Amygdala (tissue), 56 donors: ENCODE data around the gene MEIOB.
A peak's percentile ranks its signal among the peaks of the same experiment; 100 is the strongest.
"Not testable (repeated sequence)": the region's sequence is repeated elsewhere in the genome, so short reads cannot be mapped to it uniquely, and the experiment has no call there.

ENCODE experiments used
- DNase-seq, 56 donors: peaks; one replicate each; lab custom pipeline; 2025; lab: John Stamatoyannopoulos, UW

The MEIOB gene

GRCh38 chr16:1907226-1907860, 35.4 kb upstream of the MEIOB start:
- no peak for DNase-seq

DNA sequence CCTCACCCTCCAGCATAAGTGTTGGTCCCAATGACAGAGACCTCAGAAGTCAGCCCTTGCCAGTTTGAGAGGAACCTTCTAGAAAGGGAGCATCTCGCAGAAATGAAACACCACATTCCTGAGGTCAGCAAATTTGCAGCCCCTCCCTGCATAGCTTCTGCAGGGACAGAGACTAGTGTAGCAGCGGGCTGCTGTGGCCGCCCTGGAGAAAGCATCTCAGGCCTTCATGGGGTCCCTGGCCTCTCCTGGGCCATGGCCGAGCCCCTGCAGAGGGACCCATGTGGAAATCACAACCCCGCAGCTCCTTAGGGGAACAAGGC, 34.8 kb upstream of the MEIOB start:
- DNase-seq = no peak

GRCh38 chr16:1906055-1906845, 34.3 kb upstream of the MEIOB start:
- no peak for DNase-seq

GRCh38 chr16:1903845-1904840, 32.2 kb upstream of the MEIOB start:
- no peak for DNase-seq

- DNase-seq = no peak
These were observed 31.2 kb upstream of the MEIOB start for GRCh38 chr16:1903220-1903574.

DNA sequence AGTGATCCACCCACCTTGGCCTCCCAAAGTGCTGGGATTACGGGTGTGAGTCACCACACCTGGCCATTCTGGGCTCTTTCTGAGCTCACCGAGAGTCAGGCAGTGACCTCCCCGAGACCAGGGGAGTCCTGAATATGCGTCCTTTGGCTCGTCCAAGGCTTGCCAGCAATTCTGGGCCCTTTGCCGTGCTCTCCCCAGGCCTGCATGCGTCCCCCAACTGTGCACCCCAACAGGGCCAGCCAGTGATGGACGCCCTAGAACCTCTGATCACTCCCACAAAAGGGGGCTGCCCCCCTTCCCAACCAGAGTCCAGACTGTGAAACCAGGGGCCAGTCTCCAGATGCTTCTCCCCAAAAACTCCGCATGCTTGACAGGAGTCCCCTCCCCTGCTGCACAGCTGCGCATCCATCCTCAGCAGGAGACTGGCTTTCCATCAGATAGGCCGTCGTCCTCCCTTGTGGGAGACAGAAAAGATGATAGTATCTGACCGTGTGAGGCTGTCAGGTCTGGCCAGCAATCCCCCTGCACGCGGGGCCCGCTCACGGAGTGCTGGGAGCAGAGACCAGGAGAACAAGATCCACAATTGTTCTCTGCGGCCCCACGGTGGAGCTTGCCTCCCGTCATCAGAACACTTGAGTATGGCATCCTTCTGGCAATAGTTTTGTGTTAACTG, 30.7 kb upstream of the MEIOB start:
- no peak for DNase-seq

DNA sequence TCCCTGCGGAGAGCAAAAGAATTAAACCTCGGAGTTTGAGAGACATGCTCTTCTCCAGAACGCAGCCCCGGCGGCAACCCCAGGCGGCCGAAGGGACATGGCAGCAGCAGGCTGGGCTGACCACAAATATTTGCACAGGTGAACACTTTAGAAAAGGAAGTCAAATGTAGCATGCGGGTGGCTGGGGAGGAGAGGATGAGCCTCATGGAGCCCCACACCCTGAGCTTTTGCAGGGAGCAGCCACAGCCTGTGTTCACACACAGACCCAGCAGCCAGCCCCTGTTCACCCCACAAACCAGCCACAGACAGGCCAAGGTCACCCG, 28.4 kb upstream of the MEIOB start:
- no peak for DNase-seq

GRCh38 chr16:1899641-1900451, 27.9 kb upstream of the MEIOB start:
- no peak for DNase-seq

- DNase-seq = not testable (repeated sequence)
These were observed 25.7 kb upstream of the MEIOB start for GRCh38 chr16:1897692-1898091.

DNA sequence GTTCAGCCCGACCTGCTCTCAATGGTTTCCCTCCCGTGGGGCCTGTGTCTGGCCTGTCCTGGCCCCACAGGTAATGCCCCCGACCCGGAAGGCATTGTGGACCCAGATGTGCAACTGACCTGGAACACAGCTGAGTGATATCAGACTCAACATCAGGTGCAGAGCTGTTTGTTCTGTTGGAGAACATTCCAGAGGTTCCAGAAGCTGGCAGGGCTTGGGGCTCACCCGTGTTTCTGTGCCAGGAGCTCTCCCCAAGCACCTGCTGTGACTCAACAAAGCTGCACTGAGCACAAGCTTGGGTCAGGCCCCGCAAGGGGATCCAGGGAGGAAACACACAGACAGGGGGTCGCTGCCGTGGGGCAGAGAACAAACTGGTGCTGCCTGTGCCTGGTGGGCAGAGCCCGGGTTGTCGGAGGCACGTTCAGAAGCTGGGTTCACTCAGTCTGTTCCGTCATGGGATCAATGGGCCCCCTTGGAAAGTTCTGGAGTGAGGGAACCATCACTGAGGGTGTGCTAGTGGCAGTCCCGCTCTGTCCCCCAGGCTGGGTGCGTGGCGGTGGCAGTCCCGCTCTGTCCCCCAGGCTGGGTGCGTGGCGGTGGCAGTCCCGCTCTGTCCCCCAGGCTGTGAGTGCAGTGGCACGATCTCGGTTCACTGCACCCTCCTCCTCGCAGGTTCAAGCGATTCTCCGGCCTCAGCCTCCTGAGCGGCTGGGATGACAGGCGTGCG, 24.1 kb upstream of the MEIOB start:
- no peak for DNase-seq

DNA sequence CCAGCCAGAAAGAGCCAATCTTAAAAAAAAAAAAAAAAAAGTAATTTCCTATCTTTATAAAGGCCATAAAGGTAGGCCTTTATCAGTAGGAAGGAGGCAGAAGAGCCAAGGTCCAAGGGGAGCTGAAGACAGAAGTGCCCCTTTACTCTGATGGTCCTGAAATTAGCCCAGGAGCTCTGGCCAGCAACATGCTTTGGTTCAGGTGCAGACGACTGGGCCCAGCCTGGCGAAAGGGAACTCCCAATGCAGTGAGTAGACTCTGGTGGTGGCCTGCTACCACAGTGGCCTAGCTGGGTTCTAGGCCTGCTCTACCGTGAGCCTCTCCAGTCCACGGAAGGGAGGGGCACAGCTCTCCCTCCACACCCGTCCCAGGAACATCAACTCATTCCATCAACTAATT, 23.1 kb upstream of the MEIOB start:
- DNase-seq = no peak

GRCh38 chr16:1890708-1891050, 18.7 kb upstream of the MEIOB start:
- DNase-seq = no peak

DNA sequence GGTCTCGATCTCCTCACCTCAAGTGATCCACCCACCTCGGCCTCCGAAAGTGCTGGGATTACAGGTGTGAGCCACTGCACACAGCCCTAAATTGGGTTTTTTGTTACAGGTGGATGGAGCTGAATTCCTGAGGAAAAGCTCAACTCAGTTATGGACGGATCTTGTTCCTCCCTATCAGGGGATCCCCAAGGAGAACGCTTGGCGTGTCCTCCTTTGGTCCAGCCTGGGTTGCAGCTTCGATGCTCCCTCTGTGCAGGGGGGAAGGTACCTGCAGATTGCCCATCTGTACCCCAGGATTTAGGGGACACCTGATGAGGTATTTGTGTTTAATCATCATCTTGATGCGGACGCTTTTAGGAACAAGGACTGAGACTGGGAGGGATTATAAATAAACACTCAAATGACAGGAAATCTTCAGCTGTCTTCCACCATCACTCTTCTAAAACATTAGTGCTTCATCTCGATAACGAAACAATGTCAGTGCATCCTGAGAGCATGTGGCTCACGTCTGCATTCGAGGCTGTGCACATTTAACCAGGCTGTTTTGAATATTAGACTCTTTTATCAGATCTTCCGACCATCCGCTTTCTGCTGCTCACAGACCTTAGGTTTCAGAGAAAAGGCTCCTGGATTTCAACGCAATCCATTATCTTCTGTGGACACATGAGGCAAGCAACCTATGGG, 18.2 kb upstream of the MEIOB start:
- no peak for DNase-seq

- peak in 1 of 56 donors; percentile 2 for DNase-seq
These were observed 15.9 kb upstream of the MEIOB start for GRCh38 chr16:1887711-1888354.

GRCh38 chr16:1884889-1885288, 12.9 kb upstream of the MEIOB start:
- no peak for DNase-seq

- no peak for DNase-seq
These were observed 12.3 kb upstream of the MEIOB start for GRCh38 chr16:1884155-1884760.

DNA sequence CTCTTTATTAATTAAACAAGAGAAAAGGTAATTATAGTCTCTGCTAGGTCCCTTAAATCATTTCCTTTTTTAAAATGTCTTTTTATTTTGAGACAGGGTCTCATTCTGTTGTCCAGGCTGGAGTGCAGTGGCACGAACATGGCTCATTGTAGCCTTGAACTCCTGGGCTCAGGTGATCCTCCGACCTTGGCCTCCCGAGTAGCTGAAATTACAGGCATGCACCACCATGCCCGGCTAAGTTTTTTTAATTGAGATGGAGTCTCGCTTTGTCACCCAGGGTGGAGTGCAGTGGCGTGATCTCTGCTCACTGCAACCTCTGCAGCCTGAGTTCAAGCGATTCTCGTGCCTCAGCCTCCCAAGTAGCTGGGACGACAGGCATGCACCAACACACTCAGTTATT, 9.2 kb upstream of the MEIOB start:
- not testable (repeated sequence) for DNase-seq

DNA sequence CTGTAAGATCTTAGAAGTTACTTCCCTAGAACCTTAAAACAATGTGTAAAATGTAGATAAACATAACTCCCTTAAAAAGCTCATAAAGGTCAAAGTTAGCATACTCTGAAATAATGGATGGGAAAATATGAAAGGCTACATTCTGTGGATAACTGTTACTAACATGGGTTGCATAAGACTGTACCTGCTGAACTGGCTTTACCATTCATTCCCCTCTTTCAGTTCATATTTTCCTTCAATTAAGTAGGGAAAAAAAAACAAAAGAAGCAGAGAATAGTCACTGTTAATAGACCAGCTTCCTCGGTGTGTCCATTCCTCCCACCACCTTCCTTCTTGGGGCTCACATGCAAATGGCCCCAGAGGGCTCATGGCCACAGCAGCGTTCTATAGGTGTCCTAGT, 7.5 kb upstream of the MEIOB start:
- no peak for DNase-seq
